ENCODE data around the gene USP17L21. TPM values are rescaled to one million over a fixed set of nuclear protein-coding genes. Genes with fewer than 3 reads are reported as not detected.
"Not testable (repeated sequence)": the region's sequence is repeated elsewhere in the genome, so short reads cannot be mapped to it uniquely, and the experiment has no call there.

The USP17L21 gene
- total RNA-seq, 4 donors from 2014 or later = not detected

GRCh38 chr4:9247953-9248680 is 14.6 kb upstream of the USP17L21 start, which contains the start of gene USP17L18:
USP17L18 (plus strand) TSS chr4:9248630; CDS start chr4:9248630, 0 bp downstream.
- TF ChIP-seq CTCF (IDR thresholded peaks at IDR 0.05; ENCODE audit: low read depth) = not testable (repeated sequence)

- TF ChIP-seq CTCF (IDR thresholded peaks at IDR 0.05; ENCODE audit: low read depth) = not testable (repeated sequence)
Observed at GRCh38 chr4:9253078-9253477, 9.6 kb upstream of the USP17L21 start, which contains the start of gene USP17L19. USP17L19 (plus strand) TSS chr4:9253378; CDS start chr4:9253378, 0 bp downstream.

- TF ChIP-seq CTCF (IDR thresholded peaks at IDR 0.05; ENCODE audit: low read depth) = not testable (repeated sequence)
Observed at GRCh38 chr4:9257824-9258223, 4.8 kb upstream of the USP17L21 start, which contains the start of gene USP17L20. USP17L20 (plus strand) TSS chr4:9258124; CDS start chr4:9258124, 0 bp downstream.

GRCh38 chr4:9267319-9267718 is 4.6 kb downstream of the USP17L21 start, which contains the start of gene USP17L22:
USP17L22 (plus strand) TSS chr4:9267619; CDS start chr4:9267619, 0 bp downstream.
- not testable (repeated sequence) for TF ChIP-seq CTCF (IDR thresholded peaks at IDR 0.05; ENCODE audit: low read depth)

Other genes starting within 250 kb of the USP17L21 start
- gene FAM90A26, start 92.5 kb upstream of the USP17L21 start, total RNA-seq = not detected
- not detected for gene USP17L10, start 52.2 kb upstream of the USP17L21 start, total RNA-seq
- gene USP17L11, start 47.5 kb upstream of the USP17L21 start, total RNA-seq = not detected
- not detected for gene USP17L12, start 42.7 kb upstream of the USP17L21 start, total RNA-seq
- not detected for gene USP17L13, start 38.0 kb upstream of the USP17L21 start, total RNA-seq
- not detected for gene USP17L15, start 28.5 kb upstream of the USP17L21 start, total RNA-seq
- gene USP17L17, start 19.0 kb upstream of the USP17L21 start, total RNA-seq = not detected
- gene USP17L18, start 14.2 kb upstream of the USP17L21 start, total RNA-seq = not detected
- not detected for gene USP17L19, start 9.5 kb upstream of the USP17L21 start, total RNA-seq
- gene USP17L20, start 4.7 kb upstream of the USP17L21 start, total RNA-seq = not detected
- gene USP17L22, start 4.7 kb downstream of the USP17L21 start, total RNA-seq = not detected
- not detected for gene USP17L24, start 62.3 kb downstream of the USP17L21 start, total RNA-seq
- gene USP17L25, start 67.0 kb downstream of the USP17L21 start, total RNA-seq = not detected
- gene USP17L26, start 71.8 kb downstream of the USP17L21 start, total RNA-seq = not detected
- not detected for gene USP17L5, start 76.5 kb downstream of the USP17L21 start, total RNA-seq
- gene USP17L27, start 81.3 kb downstream of the USP17L21 start, total RNA-seq = not detected
- gene USP17L28, start 86.0 kb downstream of the USP17L21 start, total RNA-seq = not detected
- not detected for gene USP17L29, start 90.8 kb downstream of the USP17L21 start, total RNA-seq
- gene USP17L30, start 100.3 kb downstream of the USP17L21 start, total RNA-seq = not detected
- not detected for gene DEFB131A, start 181.5 kb downstream of the USP17L21 start, total RNA-seq